Testis (tissue), 2 donors: ENCODE results near the gene TYRP1.

Experiments used
- POLR2A ChIP-seq: fragments of 450-650 bp; IDR thresholded peaks from one replicate; pipeline ENCODE4 v1.6.1; 2017; ENCODE audit warnings: antibody characterized with exemption, mild to moderate bottlenecking, moderate library complexity
- TF ChIP-seq, protein P1 (sequence below), 3 experiments: fragments of 450-650 bp in 2 of 3; fragments of 200-600 bp in 1 of 3; sonication (generic) in 1 of 3; IDR thresholded peaks; one replicate each; pipeline ENCODE4 v1.5.1; 2016 to 2019; ENCODE audit warnings: antibody characterized with exemption in 3 of 3, mild to moderate bottlenecking in 2 of 3, moderate library complexity in 1 of 3

DNA sequence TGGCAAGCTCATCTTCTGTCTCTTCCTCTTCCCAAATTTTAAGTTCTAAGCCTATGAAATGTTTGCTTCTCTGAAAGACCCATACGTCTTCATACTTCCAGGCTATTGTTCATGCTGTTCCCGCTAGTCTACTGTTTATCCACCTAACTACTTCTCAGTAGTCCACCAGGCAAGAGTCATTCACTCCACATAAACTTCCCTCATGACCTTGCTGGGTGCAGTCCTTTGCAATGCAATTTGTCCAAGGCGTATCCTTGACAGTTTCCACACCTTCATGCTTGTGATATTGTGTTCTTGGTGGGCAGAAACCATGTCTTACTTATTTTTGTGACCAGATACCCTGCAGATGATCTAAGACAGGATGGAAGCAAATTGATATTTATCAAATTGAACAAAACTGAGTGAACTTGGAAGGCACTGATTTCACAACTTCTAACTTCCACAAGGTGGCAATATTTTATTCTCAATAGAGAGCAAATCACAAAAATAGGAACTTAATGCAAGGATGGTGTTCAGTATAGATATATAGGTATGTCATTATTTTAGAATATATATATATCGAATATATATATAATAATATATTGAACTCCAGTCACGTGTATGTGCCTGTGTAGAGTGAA lies 30.3 kb downstream of the TYRP1 start:
- no peak for TF ChIP-seq POLR2A
- TF ChIP-seq, protein P1, sequence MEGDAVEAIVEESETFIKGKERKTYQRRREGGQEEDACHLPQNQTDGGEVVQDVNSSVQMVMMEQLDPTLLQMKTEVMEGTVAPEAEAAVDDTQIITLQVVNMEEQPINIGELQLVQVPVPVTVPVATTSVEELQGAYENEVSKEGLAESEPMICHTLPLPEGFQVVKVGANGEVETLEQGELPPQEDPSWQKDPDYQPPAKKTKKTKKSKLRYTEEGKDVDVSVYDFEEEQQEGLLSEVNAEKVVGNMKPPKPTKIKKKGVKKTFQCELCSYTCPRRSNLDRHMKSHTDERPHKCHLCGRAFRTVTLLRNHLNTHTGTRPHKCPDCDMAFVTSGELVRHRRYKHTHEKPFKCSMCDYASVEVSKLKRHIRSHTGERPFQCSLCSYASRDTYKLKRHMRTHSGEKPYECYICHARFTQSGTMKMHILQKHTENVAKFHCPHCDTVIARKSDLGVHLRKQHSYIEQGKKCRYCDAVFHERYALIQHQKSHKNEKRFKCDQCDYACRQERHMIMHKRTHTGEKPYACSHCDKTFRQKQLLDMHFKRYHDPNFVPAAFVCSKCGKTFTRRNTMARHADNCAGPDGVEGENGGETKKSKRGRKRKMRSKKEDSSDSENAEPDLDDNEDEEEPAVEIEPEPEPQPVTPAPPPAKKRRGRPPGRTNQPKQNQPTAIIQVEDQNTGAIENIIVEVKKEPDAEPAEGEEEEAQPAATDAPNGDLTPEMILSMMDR (IDR thresholded peaks at IDR 0.05), result peak in 1 of 3 experiments; percentile 19
